ENCODE data around the gene DNAH8.

GRCh38 chr6:38805127-38805655 is 90.1 kb downstream of the DNAH8 start:
- TF ChIP-seq CTCF (conservative IDR thresholded peaks at IDR 0.05) (no peak; the same call in 1 of the 2 replicates), EZH2 (IDR thresholded peaks at IDR 0.05; ENCODE audit: low read depth) (no peak)

All from PC-9 (cell line).